ACC112 (cell line): ENCODE measurements around the gene IFT172.

ENCODE experiments used
- H2AFZ ChIP-seq: fragments of 200-600 bp; sonication (generic); one replicate; pipeline ENCODE4 v1.6.0; 2017; ENCODE audit warnings: antibody characterized with exemption, low read length; ENCODE audit not compliant: unreplicated experiment
- H3K27ac ChIP-seq: fragments of 200-600 bp; sonication (generic); 2 replicates; pipeline ENCODE4 v1.5.1; 2014; ENCODE audit warnings: low read depth, mild to moderate bottlenecking, antibody characterized with exemption, low read length, moderate library complexity
- H3K27me3 ChIP-seq: fragments of 200-600 bp; sonication (generic); 2 replicates; pipeline ENCODE4 v1.6.1; 2014; ENCODE audit warnings: mild to moderate bottlenecking, antibody characterized with exemption, low read length, moderate library complexity, mixed read lengths; ENCODE audit not compliant: insufficient read depth
- H3K36me3 ChIP-seq: fragments of 200-600 bp; sonication (generic); 2 replicates; pipeline ENCODE4 v1.6.1; 2016; ENCODE audit warnings: mild to moderate bottlenecking, antibody characterized with exemption, low read length, moderate library complexity, mixed read lengths; ENCODE audit not compliant: insufficient read depth
- H3K4me1 ChIP-seq: fragments of 200-600 bp; sonication (generic); one replicate; pipeline ENCODE4 v1.6.1; 2016; ENCODE audit warnings: low read length, mixed read lengths; ENCODE audit not compliant: insufficient read depth, unreplicated experiment, control insufficient read depth
- H3K4me3 ChIP-seq: fragments of 200-600 bp; sonication (generic); 2 replicates; pipeline ENCODE4 v1.5.1; 2014; ENCODE audit warnings: mild to moderate bottlenecking, low read depth, low read length
- H3K79me2 ChIP-seq: fragments of 200-600 bp; sonication (generic); one replicate; pipeline ENCODE4 v1.6.0; 2016; ENCODE audit warnings: low read length; ENCODE audit not compliant: control insufficient read depth, unreplicated experiment, insufficient read depth

The IFT172 gene

DNA sequence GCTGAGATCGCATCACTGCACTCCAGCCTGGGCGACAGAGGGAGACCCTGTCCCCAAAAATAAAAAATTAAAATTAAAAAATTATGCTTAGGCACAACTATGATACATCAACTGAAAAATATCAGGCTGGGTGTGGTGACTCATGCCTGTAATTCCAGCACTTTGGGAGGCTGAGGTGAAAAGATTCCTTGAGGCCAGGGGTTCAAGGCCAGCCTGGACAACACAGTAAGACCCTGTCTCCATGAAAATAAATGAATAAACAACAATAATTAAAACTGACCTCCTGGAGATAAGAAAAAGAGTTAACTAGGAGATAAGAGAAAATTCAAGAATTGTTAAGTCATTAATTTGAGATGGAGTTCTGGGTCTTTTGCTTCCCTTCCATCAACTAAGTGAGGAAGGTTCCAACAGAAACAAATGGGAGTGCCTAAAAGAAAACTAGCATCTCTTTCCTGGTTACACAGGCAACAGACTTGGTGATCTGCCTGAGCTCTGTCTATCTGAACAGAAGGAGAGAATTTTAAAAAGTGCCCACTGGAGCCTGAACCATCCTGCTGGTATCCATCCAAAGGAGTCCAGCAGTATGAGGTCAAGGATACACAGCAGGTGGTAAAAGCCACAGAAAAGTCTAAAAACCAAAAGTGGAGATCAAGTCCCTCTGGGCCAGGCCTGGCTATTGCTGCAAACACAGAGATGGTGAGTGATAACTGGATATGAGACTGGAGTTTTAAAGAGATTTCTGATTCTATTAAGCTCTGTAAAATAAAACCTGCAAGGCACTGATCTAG, 89.0 kb downstream of the IFT172 start:
- Histone ChIP-seq H3K79me2 (peaks cover 97% of the 10 kb centered on the region), H3K36me3 (no peaks in the 10 kb centered on the region), H3K4me3 (no peak overlapping the region), H3K4me1 (peaks cover 7% of the 10 kb centered on the region), H3K27ac (no peak overlapping the region), H3K27me3 (no peaks in the 10 kb centered on the region), H2AFZ (no peak overlapping the region)

DNA sequence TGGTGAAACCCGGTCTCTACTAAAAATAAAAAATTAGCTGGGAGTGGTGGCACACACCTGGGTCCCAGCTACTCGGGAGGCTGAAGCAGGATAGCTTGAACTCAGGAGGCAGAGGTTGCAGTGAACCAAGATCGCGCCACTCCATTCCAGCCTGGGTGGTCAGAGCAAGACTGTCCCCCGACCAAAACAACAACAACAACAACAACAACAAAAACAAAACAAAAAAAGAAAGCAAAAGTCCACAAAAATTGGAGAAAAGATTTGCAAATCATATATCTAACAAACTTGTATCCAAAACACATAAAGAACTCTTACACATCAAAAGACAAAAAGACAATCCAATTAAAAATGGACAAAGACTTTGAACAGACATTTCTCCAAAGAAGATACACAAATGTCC, 90.6 kb downstream of the IFT172 start:
- H2AFZ ChIP-seq: no peak overlapping the region
- peaks cover 7% of the 10 kb centered on the region for H3K4me1 ChIP-seq
- H3K4me3 ChIP-seq: no peak overlapping the region
- H3K79me2 ChIP-seq: peaks cover 92% of the 10 kb centered on the region
- H3K36me3 ChIP-seq: no peaks in the 10 kb centered on the region
- H3K27ac ChIP-seq: no peak overlapping the region
- H3K27me3 ChIP-seq: no peaks in the 10 kb centered on the region
